Liver (tissue), 9 donors: ENCODE data around the gene OLFML2A. TPM values are rescaled to one million over a fixed set of nuclear protein-coding genes. Genes with fewer than 3 reads are reported as not detected.

Experiments
- DNase-seq: peaks from one replicate; pipeline ENCODE4 v3.0.0-alpha.2; 2017; ENCODE audit warnings: low spot score
- H3K27ac ChIP-seq, 2 donors: one replicate each; pipeline ENCODE4 v1.7.0; 2013; ENCODE audit warnings: inconsistent platforms in 2 of 2, low read length in 2 of 2, control low read depth in 1 of 2, low read depth in 1 of 2, mild to moderate bottlenecking in 1 of 2
- H3K27me3 ChIP-seq, 4 donors: one replicate each; pipeline versions ENCODE4 v1.6.1 to v1.7.0; 2013; ENCODE audit warnings: low read length in 3 of 4, inconsistent platforms in 1 of 4, mild to moderate bottlenecking in 1 of 4, moderate library complexity in 1 of 4; ENCODE audit not compliant: control insufficient read depth in 4 of 4, insufficient read depth in 4 of 4
- H3K36me3 ChIP-seq, 4 donors: one replicate each; pipeline versions ENCODE4 v1.6.1 to v1.7.0; 2013; ENCODE audit warnings: low read length in 3 of 4, mild to moderate bottlenecking in 3 of 4, low read depth in 1 of 4, moderate library complexity in 1 of 4; ENCODE audit not compliant: control insufficient read depth in 4 of 4, insufficient read depth in 3 of 4
- H3K4me1 ChIP-seq, 4 donors: one replicate each; pipeline versions ENCODE4 v1.6.1 to v1.7.0; 2013; ENCODE audit warnings: low read length in 3 of 4, mild to moderate bottlenecking in 3 of 4, moderate library complexity in 1 of 4; ENCODE audit not compliant: control insufficient read depth in 4 of 4, insufficient read depth in 4 of 4
- H3K4me3 ChIP-seq, 3 donors: one replicate each; pipeline versions ENCODE4 v1.6.1 to v1.7.0; 2013; ENCODE audit warnings: low read length in 3 of 3, control low read depth in 1 of 3, low read depth in 1 of 3, mild to moderate bottlenecking in 1 of 3
- H3K9ac ChIP-seq, 2 donors: one replicate each; pipeline ENCODE4 v1.7.0; 2013; ENCODE audit warnings: low read length in 2 of 2, mild to moderate bottlenecking in 2 of 2, moderate library complexity in 2 of 2, control low read depth in 1 of 2, low read depth in 1 of 2
- H3K9me3 ChIP-seq, 4 donors: one replicate each; pipeline versions ENCODE4 v1.6.1 to v1.7.0; 2013; ENCODE audit warnings: low read length in 3 of 4; ENCODE audit not compliant: control insufficient read depth in 4 of 4
- EGR1 ChIP-seq, 2 donors: IDR thresholded peaks; 2 replicates each; pipeline ENCODE4 v1.6.1; 2016 to 2018; ENCODE audit warnings: antibody characterized with exemption in 2 of 2, low read depth in 2 of 2
- FOXA1 ChIP-seq: IDR thresholded peaks from 2 replicates; pipeline ENCODE4 v1.6.1; 2016; ENCODE audit warnings: antibody characterized with exemption
- FOXA2 ChIP-seq: IDR thresholded peaks from 2 replicates; pipeline ENCODE4 v1.6.1; 2016; ENCODE audit warnings: antibody characterized with exemption
- GABPA ChIP-seq, 2 donors: IDR thresholded peaks in 1 of 2; conservative IDR thresholded peaks in 1 of 2; 2 replicates each; pipeline ENCODE4 v1.6.1; 2016; ENCODE audit warnings: antibody characterized with exemption in 2 of 2, mild to moderate bottlenecking in 1 of 2, moderate library complexity in 1 of 2
- HNF4A ChIP-seq, 2 donors: conservative IDR thresholded peaks; 2 replicates each; pipeline ENCODE4 v1.6.1; 2016; ENCODE audit warnings: antibody characterized with exemption in 2 of 2, mild to moderate bottlenecking in 2 of 2
- HNF4G ChIP-seq: IDR thresholded peaks from 2 replicates; pipeline ENCODE4 v1.6.1; 2016; ENCODE audit warnings: antibody characterized with exemption
- JUND ChIP-seq, 2 donors: IDR thresholded peaks; 2 replicates each; pipeline ENCODE4 v1.6.1; 2016; ENCODE audit warnings: antibody characterized with exemption in 2 of 2
- NR2F2 ChIP-seq: IDR thresholded peaks from 2 replicates; pipeline ENCODE4 v1.6.1; 2016; ENCODE audit warnings: antibody characterized with exemption
- RAD21 ChIP-seq, 2 donors: IDR thresholded peaks; 2 replicates each; pipeline ENCODE4 v1.6.1; 2016; ENCODE audit warnings: antibody characterized with exemption in 2 of 2, mild to moderate bottlenecking in 2 of 2
- RXRA ChIP-seq, 2 donors: IDR thresholded peaks; 2 replicates each; pipeline ENCODE4 v1.6.1; 2017 to 2018; ENCODE audit warnings: antibody characterized with exemption in 2 of 2, mild to moderate bottlenecking in 1 of 2
- SP1 ChIP-seq: IDR thresholded peaks from 2 replicates; pipeline ENCODE4 v1.6.1; 2018; ENCODE audit warnings: antibody characterized with exemption, mild to moderate bottlenecking
- TAF1 ChIP-seq: conservative IDR thresholded peaks from 2 replicates; pipeline ENCODE4 v1.6.1; 2016; ENCODE audit warnings: antibody characterized with exemption, mild to moderate bottlenecking
- YY1 ChIP-seq: IDR thresholded peaks from 2 replicates; pipeline ENCODE4 v1.6.1; 2016; ENCODE audit warnings: antibody characterized with exemption, mild to moderate bottlenecking
- WGBS: extraction: QIAGEN DNeasy Blood & Tissue Kit; methylation state at CpG from one replicate; pipeline ENCODE4 v1.1.7; 2013; 5-methylcytosine and 5-hydroxymethylcytosine counted together
- polyA plus RNA-seq, 2 donors: library from polyadenylated mRNA; stranded (reverse) in 1 of 2; unstranded in 1 of 2; fragments of 200-250 nt in 1 of 2; fragments of >200 nt in 1 of 2; fragmentation: Nextera tagmentation in 1 of 2; extraction: Ambion mirVana in 1 of 2; gene quantifications; one replicate each; pipeline versions ENCODE4 v1.2.1 to v1.2.3, GENCODE V29; 2013 to 2015
- total RNA-seq, 2 donors: library from RNA; depleted of rRNA; stranded (reverse); fragments of >200 nt; gene quantifications; one replicate each; pipeline ENCODE4 v1.2.3, GENCODE V29; 2014
- TF ChIP-seq, protein P1 (sequence below): IDR thresholded peaks from 2 replicates; pipeline ENCODE4 v1.6.1; 2016; ENCODE audit warnings: antibody characterized with exemption, mild to moderate bottlenecking
- TF ChIP-seq, protein P2 (sequence below): IDR thresholded peaks from 2 replicates; pipeline ENCODE4 v1.6.1; 2016; ENCODE audit warnings: antibody characterized with exemption
- TF ChIP-seq, protein P3 (sequence below): fragments of 150-350 bp; IDR thresholded peaks from 2 replicates; pipeline ENCODE4 v1.5.1; 2017; ENCODE audit warnings: improper control_type of control experiment, low read depth, low read length; ENCODE audit not compliant: missing input control
- TF ChIP-seq, protein P4 (sequence below): IDR thresholded peaks from 2 replicates; pipeline ENCODE4 v1.6.1; 2016; ENCODE audit warnings: antibody characterized with exemption
- TF ChIP-seq, protein P5 (sequence below): IDR thresholded peaks from 2 replicates; pipeline ENCODE4 v1.6.1; 2016; ENCODE audit warnings: antibody characterized with exemption
- donor health status: healthy.
- donor health status: healthy.
- donor health status: healthy.
- donor health status: healthy.
- donor health status: healthy.

Gene OLFML2A
- total and polyA plus RNA-seq, 4 donors, result 0.15 to 1.1 (median 0.53) TPM

GRCh38 chr9:124769549-124770358, 7.2 kb upstream of the OLFML2A start:
- Histone ChIP-seq H3K4me3 (peak overlapping the region; percentile 55 to 97 (median 83)), H3K27ac (peak overlapping the region; percentile 76 to 81), H3K9me3 (no peaks in the 10 kb centered on the region), H3K9ac (peak overlapping the region; percentile 71 to 72), H3K36me3 (no peaks in the 10 kb centered on the region), H3K27me3 (no peaks in the 10 kb centered on the region), H3K4me1 (peaks cover 0 to 31% (median 28%) of the 10 kb centered on the region in 4 donors)
- 2% methylated on average over 56 of the region's 56 CpGs for WGBS
- TF ChIP-seq, protein P1, sequence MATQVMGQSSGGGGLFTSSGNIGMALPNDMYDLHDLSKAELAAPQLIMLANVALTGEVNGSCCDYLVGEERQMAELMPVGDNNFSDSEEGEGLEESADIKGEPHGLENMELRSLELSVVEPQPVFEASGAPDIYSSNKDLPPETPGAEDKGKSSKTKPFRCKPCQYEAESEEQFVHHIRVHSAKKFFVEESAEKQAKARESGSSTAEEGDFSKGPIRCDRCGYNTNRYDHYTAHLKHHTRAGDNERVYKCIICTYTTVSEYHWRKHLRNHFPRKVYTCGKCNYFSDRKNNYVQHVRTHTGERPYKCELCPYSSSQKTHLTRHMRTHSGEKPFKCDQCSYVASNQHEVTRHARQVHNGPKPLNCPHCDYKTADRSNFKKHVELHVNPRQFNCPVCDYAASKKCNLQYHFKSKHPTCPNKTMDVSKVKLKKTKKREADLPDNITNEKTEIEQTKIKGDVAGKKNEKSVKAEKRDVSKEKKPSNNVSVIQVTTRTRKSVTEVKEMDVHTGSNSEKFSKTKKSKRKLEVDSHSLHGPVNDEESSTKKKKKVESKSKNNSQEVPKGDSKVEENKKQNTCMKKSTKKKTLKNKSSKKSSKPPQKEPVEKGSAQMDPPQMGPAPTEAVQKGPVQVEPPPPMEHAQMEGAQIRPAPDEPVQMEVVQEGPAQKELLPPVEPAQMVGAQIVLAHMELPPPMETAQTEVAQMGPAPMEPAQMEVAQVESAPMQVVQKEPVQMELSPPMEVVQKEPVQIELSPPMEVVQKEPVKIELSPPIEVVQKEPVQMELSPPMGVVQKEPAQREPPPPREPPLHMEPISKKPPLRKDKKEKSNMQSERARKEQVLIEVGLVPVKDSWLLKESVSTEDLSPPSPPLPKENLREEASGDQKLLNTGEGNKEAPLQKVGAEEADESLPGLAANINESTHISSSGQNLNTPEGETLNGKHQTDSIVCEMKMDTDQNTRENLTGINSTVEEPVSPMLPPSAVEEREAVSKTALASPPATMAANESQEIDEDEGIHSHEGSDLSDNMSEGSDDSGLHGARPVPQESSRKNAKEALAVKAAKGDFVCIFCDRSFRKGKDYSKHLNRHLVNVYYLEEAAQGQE, result peak; percentile 11
- no peak for TF ChIP-seq EGR1 (IDR thresholded peaks at IDR 0.05; ENCODE audit: low read depth in 2 of 2)
- TF ChIP-seq RXRA (IDR thresholded peaks at IDR 0.05), result peak in 1 of 2 donors; percentile 31
- TF ChIP-seq HNF4G, result no peak
- TF ChIP-seq RAD21 (IDR thresholded peaks at IDR 0.05), result no peak
- TF ChIP-seq, protein P2, sequence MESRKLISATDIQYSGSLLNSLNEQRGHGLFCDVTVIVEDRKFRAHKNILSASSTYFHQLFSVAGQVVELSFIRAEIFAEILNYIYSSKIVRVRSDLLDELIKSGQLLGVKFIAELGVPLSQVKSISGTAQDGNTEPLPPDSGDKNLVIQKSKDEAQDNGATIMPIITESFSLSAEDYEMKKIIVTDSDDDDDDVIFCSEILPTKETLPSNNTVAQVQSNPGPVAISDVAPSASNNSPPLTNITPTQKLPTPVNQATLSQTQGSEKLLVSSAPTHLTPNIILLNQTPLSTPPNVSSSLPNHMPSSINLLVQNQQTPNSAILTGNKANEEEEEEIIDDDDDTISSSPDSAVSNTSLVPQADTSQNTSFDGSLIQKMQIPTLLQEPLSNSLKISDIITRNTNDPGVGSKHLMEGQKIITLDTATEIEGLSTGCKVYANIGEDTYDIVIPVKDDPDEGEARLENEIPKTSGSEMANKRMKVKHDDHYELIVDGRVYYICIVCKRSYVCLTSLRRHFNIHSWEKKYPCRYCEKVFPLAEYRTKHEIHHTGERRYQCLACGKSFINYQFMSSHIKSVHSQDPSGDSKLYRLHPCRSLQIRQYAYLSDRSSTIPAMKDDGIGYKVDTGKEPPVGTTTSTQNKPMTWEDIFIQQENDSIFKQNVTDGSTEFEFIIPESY, result no peak
- TF ChIP-seq, protein P3, sequence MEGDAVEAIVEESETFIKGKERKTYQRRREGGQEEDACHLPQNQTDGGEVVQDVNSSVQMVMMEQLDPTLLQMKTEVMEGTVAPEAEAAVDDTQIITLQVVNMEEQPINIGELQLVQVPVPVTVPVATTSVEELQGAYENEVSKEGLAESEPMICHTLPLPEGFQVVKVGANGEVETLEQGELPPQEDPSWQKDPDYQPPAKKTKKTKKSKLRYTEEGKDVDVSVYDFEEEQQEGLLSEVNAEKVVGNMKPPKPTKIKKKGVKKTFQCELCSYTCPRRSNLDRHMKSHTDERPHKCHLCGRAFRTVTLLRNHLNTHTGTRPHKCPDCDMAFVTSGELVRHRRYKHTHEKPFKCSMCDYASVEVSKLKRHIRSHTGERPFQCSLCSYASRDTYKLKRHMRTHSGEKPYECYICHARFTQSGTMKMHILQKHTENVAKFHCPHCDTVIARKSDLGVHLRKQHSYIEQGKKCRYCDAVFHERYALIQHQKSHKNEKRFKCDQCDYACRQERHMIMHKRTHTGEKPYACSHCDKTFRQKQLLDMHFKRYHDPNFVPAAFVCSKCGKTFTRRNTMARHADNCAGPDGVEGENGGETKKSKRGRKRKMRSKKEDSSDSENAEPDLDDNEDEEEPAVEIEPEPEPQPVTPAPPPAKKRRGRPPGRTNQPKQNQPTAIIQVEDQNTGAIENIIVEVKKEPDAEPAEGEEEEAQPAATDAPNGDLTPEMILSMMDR, result no peak
- TF ChIP-seq, protein P4, sequence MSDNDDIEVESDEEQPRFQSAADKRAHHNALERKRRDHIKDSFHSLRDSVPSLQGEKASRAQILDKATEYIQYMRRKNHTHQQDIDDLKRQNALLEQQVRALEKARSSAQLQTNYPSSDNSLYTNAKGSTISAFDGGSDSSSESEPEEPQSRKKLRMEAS, result no peak
- TF ChIP-seq, protein P5, sequence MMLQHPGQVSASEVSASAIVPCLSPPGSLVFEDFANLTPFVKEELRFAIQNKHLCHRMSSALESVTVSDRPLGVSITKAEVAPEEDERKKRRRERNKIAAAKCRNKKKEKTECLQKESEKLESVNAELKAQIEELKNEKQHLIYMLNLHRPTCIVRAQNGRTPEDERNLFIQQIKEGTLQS, result no peak
- no peak for TF ChIP-seq JUND (IDR thresholded peaks at IDR 0.05)
- peak; percentile 24 for TF ChIP-seq YY1
- TF ChIP-seq HNF4A (conservative IDR thresholded peaks at IDR 0.05), result peak in 1 of 2 donors; percentile 3
- TF ChIP-seq NR2F2, result no peak
- no peak for TF ChIP-seq GABPA (IDR thresholded peaks at IDR 0.05 in 1 of 2, conservative IDR thresholded peaks at IDR 0.05 in 1 of 2)
- TF ChIP-seq SP1, result no peak
- peak; percentile 56 for TF ChIP-seq TAF1
- TF ChIP-seq FOXA2, result no peak
- TF ChIP-seq FOXA1, result no peak
- DNase-seq, result peak; percentile 52
